Endodermal cell (in vitro differentiated cells): ENCODE measurements around the gene SNTB2. TPM values are rescaled to one million over a fixed set of nuclear protein-coding genes. Genes with fewer than 3 reads are reported as not detected.

Experiments
- DNase-seq: peaks from one replicate; pipeline ENCODE4 v3.0.0-alpha.2; 2017
- H3K27ac ChIP-seq: 2 replicates; pipeline ENCODE4 v1.5.1; 2013; ENCODE audit warnings: mild to moderate bottlenecking, low read depth, low read length, moderate library complexity
- H3K27me3 ChIP-seq: 2 replicates; pipeline ENCODE4 v1.6.1; 2013; ENCODE audit warnings: mild to moderate bottlenecking, low read length, moderate library complexity; ENCODE audit not compliant: insufficient read depth, control insufficient read depth, poor library complexity, severe bottlenecking
- H3K36me3 ChIP-seq: 2 replicates; pipeline ENCODE4 v1.7.0; 2013; ENCODE audit warnings: mild to moderate bottlenecking, low read length, moderate library complexity; ENCODE audit not compliant: control insufficient read depth, insufficient read depth
- H3K4me1 ChIP-seq: one replicate; pipeline ENCODE4 v1.7.0; 2013; ENCODE audit warnings: low read length; ENCODE audit not compliant: control insufficient read depth, insufficient read depth
- H3K4me3 ChIP-seq: 2 replicates; pipeline ENCODE4 v1.5.1; 2013; ENCODE audit warnings: mild to moderate bottlenecking, low read length, moderate library complexity
- H3K9ac ChIP-seq: 2 replicates; pipeline ENCODE4 v1.6.1; 2013; ENCODE audit warnings: mild to moderate bottlenecking, low read length, moderate library complexity; ENCODE audit not compliant: poor library complexity, severe bottlenecking; ENCODE audit errors: extremely low read depth
- H3K9me3 ChIP-seq: 2 replicates; pipeline ENCODE4 v1.6.1; 2013; ENCODE audit warnings: mild to moderate bottlenecking, low read length, moderate library complexity; ENCODE audit not compliant: control insufficient read depth
- H3K27ac Mint-ChIP-seq: 2 replicates; pipeline ENCODE4 v1.8.0; 2020; ENCODE audit warnings: mixed read lengths
- H3K27me3 Mint-ChIP-seq: 2 replicates; pipeline ENCODE4 v1.8.0; 2021; ENCODE audit warnings: mild to moderate bottlenecking, mixed read lengths; ENCODE audit not compliant: insufficient read depth
- H3K36me3 Mint-ChIP-seq: 2 replicates; pipeline ENCODE4 v1.8.0; 2020; ENCODE audit warnings: low read depth, mixed read lengths
- H3K4me1 Mint-ChIP-seq: 2 replicates; pipeline ENCODE4 v1.8.0; 2020; ENCODE audit warnings: mixed read lengths
- H3K4me3 Mint-ChIP-seq: 2 replicates; pipeline ENCODE4 v1.8.0; 2020; ENCODE audit warnings: mild to moderate bottlenecking, moderate library complexity, mixed read lengths
- H3K9me3 Mint-ChIP-seq: 2 replicates; pipeline ENCODE4 v1.8.0; 2020; ENCODE audit warnings: mild to moderate bottlenecking, mixed read lengths
- CTCF ChIP-seq: fragments of 200-600 bp; sonication (generic); conservative IDR thresholded peaks from 2 replicates; pipeline ENCODE4 v1.5.0; 2021; ENCODE audit warnings: antibody characterized with exemption, mild to moderate bottlenecking
- WGBS, 2 experiments: methylation state at CpG; one replicate each; pipeline versions ENCODE4 v1.1.5 to v1.1.7; 2013; ENCODE audit warnings: missing lambda C conversion rate in 2 of 2, mixed read lengths in 1 of 2; ENCODE audit not compliant: insufficient coverage in 1 of 2, insufficient read length in 1 of 2; 5-methylcytosine and 5-hydroxymethylcytosine counted together
- total RNA-seq, 2 donors: library from RNA; stranded (reverse); fragmentation: NEBNext Ultra II Directional in 1 of 2; extraction: Animal tissue kit (Norgen Biotek cat#: 25700) in 1 of 2; gene quantifications; 2 replicates in 1 of 2; 3 replicates in 1 of 2; pipeline ENCODE4 v1.2.1, GENCODE V29; 2021

Gene SNTB2
- total RNA-seq, 2 donors from 2014 or later = 15.4 to 24.1 TPM

GRCh38 chr16:69324585-69325253 is 137.8 kb downstream of the SNTB2 start:
- no peak for DNase-seq
- Histone ChIP-seq H3K4me3 (no peak overlapping the region), H3K36me3 (peaks cover 79% of the 10 kb centered on the region), H3K4me1 (no peaks in the 10 kb centered on the region), H3K9ac (no peak overlapping the region), H3K27ac (no peak overlapping the region), H3K9me3 (no peaks in the 10 kb centered on the region), H3K27me3 (no peaks in the 10 kb centered on the region)
- Mint-ChIP-seq H3K9me3 (no peaks in the 10 kb centered on the region), H3K4me1 (peaks cover 19% of the 10 kb centered on the region), H3K27me3 (no peaks in the 10 kb centered on the region), H3K4me3 (no peak overlapping the region), H3K27ac (no peak overlapping the region), H3K36me3 (peaks cover 80% of the 10 kb centered on the region)
- no peak for TF ChIP-seq CTCF
- whole genome bisulfite sequencing, 2 experiments = 96 to 100% methylated on average over 3 to 10 of the region's 10 CpGs

GRCh38 chr16:69325784-69326171 is 138.8 kb downstream of the SNTB2 start:
- Mint-ChIP-seq H3K36me3 (peaks cover 74% of the 10 kb centered on the region), H3K4me3 (no peak overlapping the region), H3K4me1 (peaks cover 19% of the 10 kb centered on the region), H3K27me3 (no peaks in the 10 kb centered on the region), H3K27ac (no peak overlapping the region), H3K9me3 (no peaks in the 10 kb centered on the region)
- DNase-seq = peak; percentile 43
- TF ChIP-seq CTCF = no peak
- H3K9me3 ChIP-seq = no peaks in the 10 kb centered on the region
- peak overlapping the region; percentile 44 for H3K4me3 ChIP-seq
- 92 to 100% methylated on average over 1 to 6 of the region's 6 CpGs for WGBS, 2 experiments
- no peak overlapping the region for H3K9ac ChIP-seq
- peaks cover 72% of the 10 kb centered on the region for H3K36me3 ChIP-seq
- H3K27ac ChIP-seq = no peak overlapping the region
- H3K27me3 ChIP-seq = no peaks in the 10 kb centered on the region
- H3K4me1 ChIP-seq = no peaks in the 10 kb centered on the region

DNA sequence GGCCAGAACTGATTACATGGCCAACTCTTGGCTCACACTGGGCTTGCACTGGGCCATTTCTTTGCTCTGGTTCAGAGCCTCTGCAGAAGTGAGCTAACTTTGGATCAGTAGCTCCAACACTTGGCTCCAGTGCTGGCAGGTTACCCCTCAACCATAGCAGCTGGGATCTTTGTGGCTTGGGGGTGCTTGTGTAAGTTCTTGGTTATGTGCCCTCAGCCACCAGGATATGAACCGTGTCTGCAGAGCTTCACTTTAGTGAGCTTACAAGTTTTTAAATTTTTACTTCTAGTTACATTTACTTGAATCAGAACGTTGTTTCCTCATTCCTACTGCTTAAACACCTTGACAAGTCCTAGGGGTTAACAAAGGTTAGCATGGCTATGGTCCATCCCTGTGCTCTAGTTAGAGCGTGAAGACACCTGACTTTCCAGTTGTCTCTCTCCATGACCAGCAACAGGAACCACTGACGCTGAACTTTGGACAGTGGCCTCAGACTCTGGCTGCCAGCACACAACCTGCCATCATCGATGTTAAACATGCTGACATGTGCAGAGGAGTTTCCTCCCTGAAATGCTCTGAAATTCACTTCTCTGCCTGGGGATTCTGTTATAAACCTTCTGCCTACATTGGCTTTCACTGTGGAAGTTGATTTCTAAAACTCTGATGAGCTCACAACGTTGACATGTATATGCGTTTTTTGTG is 139.4 kb downstream of the SNTB2 start:
- H3K27me3 Mint-ChIP-seq = no peaks in the 10 kb centered on the region
- no peaks in the 10 kb centered on the region for H3K9me3 Mint-ChIP-seq
- WGBS, 2 experiments = 92 to 96% methylated on average over 5 to 7 of the region's 7 CpGs
- peaks cover 71% of the 10 kb centered on the region for H3K36me3 Mint-ChIP-seq
- peaks cover 68% of the 10 kb centered on the region for H3K36me3 ChIP-seq
- no peak for DNase-seq
- H3K27ac ChIP-seq = no peak overlapping the region
- peak overlapping the region; percentile 44 for H3K4me3 ChIP-seq
- H3K27ac Mint-ChIP-seq = no peak overlapping the region
- no peaks in the 10 kb centered on the region for H3K4me1 ChIP-seq
- no peaks in the 10 kb centered on the region for H3K27me3 ChIP-seq
- H3K4me3 Mint-ChIP-seq = no peak overlapping the region
- no peak overlapping the region for H3K9ac ChIP-seq
- H3K4me1 Mint-ChIP-seq = peaks cover 21% of the 10 kb centered on the region
- no peaks in the 10 kb centered on the region for H3K9me3 ChIP-seq
- TF ChIP-seq CTCF = no peak
